ENCODE results near the gene RNF183. TPM values are rescaled to one million over a fixed set of nuclear protein-coding genes. Genes with fewer than 3 reads are reported as not detected.
"Not testable (repeated sequence)": the region's sequence is repeated elsewhere in the genome, so short reads cannot be mapped to it uniquely, and the experiment has no call there.

The RNF183 gene
- total RNA-seq, 4 donors from 2014 or later: 1.1 to 1.5 TPM; not detected in 2

DNA sequence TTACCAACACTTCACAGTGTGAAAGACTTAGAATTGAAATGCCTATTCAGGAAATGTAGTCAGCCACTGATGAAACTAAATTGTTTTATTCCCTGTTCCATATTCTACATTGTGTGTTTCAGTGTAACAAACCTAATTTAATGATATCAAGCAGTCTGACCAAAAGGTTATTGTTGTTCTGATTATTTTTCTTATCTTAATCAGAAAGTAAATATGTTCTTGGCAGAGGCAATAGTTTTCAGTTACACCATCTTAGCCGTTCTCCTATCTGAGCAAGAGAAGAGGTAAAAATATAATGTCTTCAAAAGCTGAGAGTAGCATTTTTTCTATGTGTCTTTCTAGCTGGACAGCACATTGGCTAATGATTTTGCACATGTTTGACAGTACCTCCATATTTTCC, 44.9 kb downstream of the RNF183 start:
- 88 to 91% methylated on average over 1 of the region's 1 CpG for WGBS, 2 donors
- no peak overlapping the region for H3K4me3 ChIP-seq (ENCODE audit: low read depth, poor library complexity, severe bottlenecking)
- no peak for DNase-seq (ENCODE audit: low spot score in 2 of 2)
- TF ChIP-seq POLR2A (IDR thresholded peaks at IDR 0.05): no peak
- TF ChIP-seq, protein P1, sequence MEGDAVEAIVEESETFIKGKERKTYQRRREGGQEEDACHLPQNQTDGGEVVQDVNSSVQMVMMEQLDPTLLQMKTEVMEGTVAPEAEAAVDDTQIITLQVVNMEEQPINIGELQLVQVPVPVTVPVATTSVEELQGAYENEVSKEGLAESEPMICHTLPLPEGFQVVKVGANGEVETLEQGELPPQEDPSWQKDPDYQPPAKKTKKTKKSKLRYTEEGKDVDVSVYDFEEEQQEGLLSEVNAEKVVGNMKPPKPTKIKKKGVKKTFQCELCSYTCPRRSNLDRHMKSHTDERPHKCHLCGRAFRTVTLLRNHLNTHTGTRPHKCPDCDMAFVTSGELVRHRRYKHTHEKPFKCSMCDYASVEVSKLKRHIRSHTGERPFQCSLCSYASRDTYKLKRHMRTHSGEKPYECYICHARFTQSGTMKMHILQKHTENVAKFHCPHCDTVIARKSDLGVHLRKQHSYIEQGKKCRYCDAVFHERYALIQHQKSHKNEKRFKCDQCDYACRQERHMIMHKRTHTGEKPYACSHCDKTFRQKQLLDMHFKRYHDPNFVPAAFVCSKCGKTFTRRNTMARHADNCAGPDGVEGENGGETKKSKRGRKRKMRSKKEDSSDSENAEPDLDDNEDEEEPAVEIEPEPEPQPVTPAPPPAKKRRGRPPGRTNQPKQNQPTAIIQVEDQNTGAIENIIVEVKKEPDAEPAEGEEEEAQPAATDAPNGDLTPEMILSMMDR (IDR thresholded peaks at IDR 0.05): no peak
- intact Hi-C loops (cut with DNase I; ENCODE audit: low total_unique reads): no loop called here

DNA sequence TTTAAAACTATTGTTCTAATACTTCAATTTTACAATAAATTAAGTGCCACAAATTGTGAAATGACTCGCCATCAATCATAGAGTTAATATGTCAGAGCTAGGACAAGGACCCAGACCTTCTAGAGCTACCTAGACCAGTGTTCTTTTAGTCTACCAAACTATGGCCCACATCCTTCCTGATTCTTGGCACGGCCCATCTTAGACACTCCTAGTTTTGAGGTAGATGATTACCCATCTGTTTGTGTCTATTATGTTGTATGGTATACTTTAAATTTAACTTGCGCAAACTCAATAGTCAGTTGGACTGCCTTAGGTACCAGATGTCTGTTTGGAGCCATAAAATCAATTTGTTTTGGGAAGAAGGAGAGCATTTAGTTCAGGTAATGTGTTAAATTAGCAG, 45.3 kb downstream of the RNF183 start:
- no peak overlapping the region for H3K4me3 ChIP-seq (ENCODE audit: low read depth, poor library complexity, severe bottlenecking)
- WGBS, 2 donors: 96 to 97% methylated on average over 3 of the region's 3 CpGs
- no peak for TF ChIP-seq POLR2A (IDR thresholded peaks at IDR 0.05)
- TF ChIP-seq, protein P1 (IDR thresholded peaks at IDR 0.05): no peak
- DNase-seq (ENCODE audit: low spot score in 2 of 2): no peak
- intact Hi-C loops (cut with DNase I; ENCODE audit: low total_unique reads): no loop called here

DNA sequence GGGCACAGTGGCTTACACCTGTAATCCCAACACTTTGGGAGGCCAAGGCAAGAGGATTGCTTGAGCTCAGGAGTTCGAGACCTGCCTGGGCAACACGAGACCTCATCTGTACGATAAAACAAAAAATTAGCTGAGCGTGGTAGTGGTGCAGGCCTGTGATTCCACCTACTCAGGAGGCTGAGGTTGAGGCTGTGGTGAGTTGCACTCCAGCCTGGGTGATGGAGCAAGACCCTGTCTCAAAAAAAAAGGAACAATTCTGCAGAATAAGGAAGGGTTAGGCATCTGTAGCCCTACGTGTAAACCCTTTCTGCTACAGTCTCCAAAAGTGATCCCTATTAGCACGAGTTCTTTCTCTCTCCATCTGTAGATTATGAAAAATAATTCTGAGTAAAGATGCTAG, 47.7 kb downstream of the RNF183 start:
- DNase-seq (ENCODE audit: low spot score in 2 of 2): no peak
- no peak for TF ChIP-seq POLR2A (IDR thresholded peaks at IDR 0.05)
- TF ChIP-seq, protein P1 (IDR thresholded peaks at IDR 0.05): no peak
- 90 to 94% methylated on average over 6 of the region's 6 CpGs for WGBS, 2 donors
- intact Hi-C loops (cut with DNase I; ENCODE audit: low total_unique reads): no loop called here
- no peak overlapping the region for H3K4me3 ChIP-seq (ENCODE audit: low read depth, poor library complexity, severe bottlenecking)

DNA sequence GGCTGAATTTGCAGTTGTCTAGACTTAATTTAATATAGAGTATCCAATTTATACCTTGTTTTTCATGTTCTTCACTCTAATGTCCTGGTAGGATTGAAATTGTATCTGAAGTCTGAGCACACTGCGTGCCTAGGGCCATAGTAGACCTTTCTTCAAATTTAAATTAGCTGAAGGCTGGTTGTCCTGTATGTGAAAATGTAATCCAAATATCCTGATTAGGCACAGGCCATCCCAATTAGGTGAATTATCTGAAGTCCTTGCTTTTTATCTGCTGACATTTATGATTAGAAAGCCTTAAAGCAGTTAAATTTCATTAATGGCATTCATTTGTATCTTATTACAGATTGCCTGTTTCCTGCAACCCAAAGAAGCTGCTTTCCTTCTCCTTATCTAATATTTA, 48.2 kb downstream of the RNF183 start:
- TF ChIP-seq POLR2A (IDR thresholded peaks at IDR 0.05): no peak
- TF ChIP-seq, protein P1 (IDR thresholded peaks at IDR 0.05): no peak
- WGBS, 2 donors: 97% methylated on average over 1 of the region's 1 CpG
- DNase-seq (ENCODE audit: low spot score in 2 of 2): no peak
- intact Hi-C loops (cut with DNase I; ENCODE audit: low total_unique reads): no loop called here
- H3K4me3 ChIP-seq (ENCODE audit: low read depth, poor library complexity, severe bottlenecking): no peak overlapping the region

DNA sequence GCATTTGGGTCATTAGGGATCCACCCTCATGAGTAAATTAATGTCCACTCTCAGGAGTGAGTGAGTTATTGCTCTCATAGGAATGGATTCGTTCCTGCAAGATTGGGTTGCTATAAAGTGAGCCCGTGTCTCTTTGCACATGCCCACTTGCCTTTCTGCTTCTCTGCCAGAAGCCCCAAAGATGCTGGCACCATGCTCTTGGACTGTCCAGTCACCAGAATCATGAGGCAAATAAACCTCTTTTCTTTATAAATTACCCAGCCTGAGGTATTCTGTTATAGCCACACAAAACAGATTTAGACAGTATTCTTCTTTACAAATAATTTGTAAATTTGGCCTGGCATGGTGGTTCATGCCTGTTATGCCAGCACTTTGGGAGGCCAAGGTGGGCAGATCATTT, 52.4 kb downstream of the RNF183 start:
- no peak for TF ChIP-seq POLR2A (IDR thresholded peaks at IDR 0.05)
- TF ChIP-seq, protein P1 (IDR thresholded peaks at IDR 0.05): no peak
- intact Hi-C loops (cut with DNase I; ENCODE audit: low total_unique reads): no loop called here
- 92 to 93% methylated on average over 2 of the region's 2 CpGs for WGBS, 2 donors
- DNase-seq (ENCODE audit: low spot score in 2 of 2): no peak
- H3K4me3 ChIP-seq (ENCODE audit: low read depth, poor library complexity, severe bottlenecking): no peak overlapping the region

DNA sequence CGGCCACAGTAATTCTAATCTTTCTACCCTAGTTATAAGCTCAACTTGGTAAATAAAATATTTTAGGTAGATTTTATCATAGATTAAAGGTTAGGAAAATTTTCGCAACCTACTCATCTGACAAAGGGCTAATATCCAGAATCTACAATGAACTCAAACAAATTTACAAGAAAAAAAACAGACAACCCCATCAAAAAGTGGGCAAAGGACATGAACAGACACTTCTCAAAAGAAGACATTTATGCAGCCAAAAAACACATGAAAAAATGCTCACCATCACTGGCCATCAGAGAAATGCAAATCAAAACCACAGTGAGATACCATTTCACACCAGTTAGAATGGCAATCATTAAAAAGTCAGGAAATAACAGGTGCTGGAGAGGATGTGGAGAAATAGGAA, 53.5 kb downstream of the RNF183 start:
- 98 to 100% methylated on average over 2 of the region's 2 CpGs for WGBS, 2 donors

More for the DNA sequence above, 53.5 kb downstream of the RNF183 start:
- intact Hi-C loops (cut with DNase I; ENCODE audit: low total_unique reads); H3K4me3 ChIP-seq (ENCODE audit: low read depth, poor library complexity, severe bottlenecking); DNase-seq (ENCODE audit: low spot score in 2 of 2): not testable (repeated sequence)
